Astrocyte of the spinal cord (primary cell): ENCODE measurements around the gene ALDH1L2.

ENCODE experiments used
- DNase-seq: peaks from one replicate; pipeline ENCODE4 v3.0.0; 2011; ENCODE audit warnings: low read depth, low spot score
- H3K4me3 ChIP-seq: 2 replicates; pipeline ENCODE4 v1.5.1; 2011; ENCODE audit warnings: low read depth, mild to moderate bottlenecking, low read length, moderate library complexity
- in situ Hi-C: cut with HindIII; loops from 2 replicates; pipeline ENCODE4 v1.10.0; 2017; ENCODE audit warnings: low sequenced_read_pairs
- TF ChIP-seq, protein P1 (sequence below): IDR thresholded peaks from 2 replicates; pipeline ENCODE4 v1.5.1; 2012; ENCODE audit warnings: low read depth, mild to moderate bottlenecking, low read length, inconsistent platforms

Gene ALDH1L2

DNA sequence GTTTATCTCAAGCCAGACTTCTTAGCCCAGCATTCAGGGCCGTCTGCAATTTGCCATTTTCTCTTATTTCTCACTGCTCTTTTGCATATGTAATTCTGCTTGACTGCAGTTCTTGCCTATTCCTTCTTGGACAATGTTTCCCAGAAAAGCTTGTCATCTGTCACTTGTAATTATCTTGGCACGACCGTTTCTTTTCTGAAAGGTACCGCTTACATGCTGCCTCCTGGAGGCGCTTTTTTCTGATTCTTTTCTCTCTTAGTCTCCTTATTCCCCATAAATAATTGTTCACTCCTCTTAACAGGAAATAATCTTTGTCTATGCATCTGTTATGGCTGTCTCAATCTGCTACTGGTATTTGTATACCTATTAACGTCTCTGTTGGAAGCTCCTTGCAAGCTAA, 1.2 kb upstream of the ALDH1L2 start:
- in situ Hi-C loops, result no loop called here
- no peak overlapping the region for H3K4me3 ChIP-seq
- TF ChIP-seq, protein P1, sequence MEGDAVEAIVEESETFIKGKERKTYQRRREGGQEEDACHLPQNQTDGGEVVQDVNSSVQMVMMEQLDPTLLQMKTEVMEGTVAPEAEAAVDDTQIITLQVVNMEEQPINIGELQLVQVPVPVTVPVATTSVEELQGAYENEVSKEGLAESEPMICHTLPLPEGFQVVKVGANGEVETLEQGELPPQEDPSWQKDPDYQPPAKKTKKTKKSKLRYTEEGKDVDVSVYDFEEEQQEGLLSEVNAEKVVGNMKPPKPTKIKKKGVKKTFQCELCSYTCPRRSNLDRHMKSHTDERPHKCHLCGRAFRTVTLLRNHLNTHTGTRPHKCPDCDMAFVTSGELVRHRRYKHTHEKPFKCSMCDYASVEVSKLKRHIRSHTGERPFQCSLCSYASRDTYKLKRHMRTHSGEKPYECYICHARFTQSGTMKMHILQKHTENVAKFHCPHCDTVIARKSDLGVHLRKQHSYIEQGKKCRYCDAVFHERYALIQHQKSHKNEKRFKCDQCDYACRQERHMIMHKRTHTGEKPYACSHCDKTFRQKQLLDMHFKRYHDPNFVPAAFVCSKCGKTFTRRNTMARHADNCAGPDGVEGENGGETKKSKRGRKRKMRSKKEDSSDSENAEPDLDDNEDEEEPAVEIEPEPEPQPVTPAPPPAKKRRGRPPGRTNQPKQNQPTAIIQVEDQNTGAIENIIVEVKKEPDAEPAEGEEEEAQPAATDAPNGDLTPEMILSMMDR, result no peak
- DNase-seq, result no peak

DNA sequence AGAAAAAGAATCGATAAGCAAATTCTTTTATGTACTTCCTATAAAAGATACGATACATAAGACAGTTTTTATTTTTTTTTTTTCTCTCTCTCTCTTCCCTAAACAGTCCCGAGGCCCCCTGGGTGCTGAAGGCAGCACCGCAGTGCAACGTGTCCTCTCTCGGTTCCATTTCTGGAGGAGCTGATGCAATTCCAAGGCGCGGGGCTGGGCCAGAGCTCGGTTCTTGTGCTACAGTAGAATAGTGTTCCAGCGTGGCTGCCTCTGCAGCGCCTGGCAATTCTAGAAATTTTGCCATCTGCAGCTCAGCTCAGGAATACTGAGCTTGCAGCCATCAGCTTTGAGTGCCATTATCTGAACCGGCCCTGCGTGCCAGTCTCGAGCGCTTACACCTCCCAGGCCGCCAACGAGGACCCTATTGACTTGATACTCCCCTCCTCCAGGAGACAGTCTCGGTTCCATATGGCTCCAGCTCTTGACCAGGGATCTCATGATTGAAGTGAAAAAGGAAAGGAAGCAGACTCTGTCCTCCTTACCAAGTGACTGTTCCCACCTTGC, 630 bp downstream of the ALDH1L2 start:
- TF ChIP-seq, protein P1, result no peak
- peak overlapping the region; percentile 78 for H3K4me3 ChIP-seq
- in situ Hi-C loops, result no loop called here
- peak; percentile 70 for DNase-seq

DNA sequence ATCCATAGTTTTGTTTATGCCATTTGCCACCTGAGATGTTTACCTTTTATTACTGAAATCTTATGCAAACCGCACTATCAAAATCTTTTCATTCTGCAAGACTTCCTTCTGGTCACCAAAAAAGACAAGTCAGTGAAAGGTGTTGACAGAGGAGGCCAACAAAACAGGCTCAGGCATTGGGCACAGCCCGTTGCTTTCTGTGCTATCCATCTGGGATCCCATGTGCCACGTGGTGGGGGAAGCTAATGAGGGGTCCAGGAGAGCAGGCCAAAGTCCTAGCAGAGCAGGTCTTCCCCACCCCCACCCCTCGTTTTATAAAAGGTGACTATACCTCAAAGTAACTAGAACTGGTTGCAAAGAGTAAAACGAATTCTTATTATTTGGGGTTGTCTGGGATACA, 1.2 kb downstream of the ALDH1L2 start:
- H3K4me3 ChIP-seq, result peak overlapping the region; percentile 78
- TF ChIP-seq, protein P1, result no peak
- DNase-seq, result no peak
- in situ Hi-C loops, result no loop called here

DNA sequence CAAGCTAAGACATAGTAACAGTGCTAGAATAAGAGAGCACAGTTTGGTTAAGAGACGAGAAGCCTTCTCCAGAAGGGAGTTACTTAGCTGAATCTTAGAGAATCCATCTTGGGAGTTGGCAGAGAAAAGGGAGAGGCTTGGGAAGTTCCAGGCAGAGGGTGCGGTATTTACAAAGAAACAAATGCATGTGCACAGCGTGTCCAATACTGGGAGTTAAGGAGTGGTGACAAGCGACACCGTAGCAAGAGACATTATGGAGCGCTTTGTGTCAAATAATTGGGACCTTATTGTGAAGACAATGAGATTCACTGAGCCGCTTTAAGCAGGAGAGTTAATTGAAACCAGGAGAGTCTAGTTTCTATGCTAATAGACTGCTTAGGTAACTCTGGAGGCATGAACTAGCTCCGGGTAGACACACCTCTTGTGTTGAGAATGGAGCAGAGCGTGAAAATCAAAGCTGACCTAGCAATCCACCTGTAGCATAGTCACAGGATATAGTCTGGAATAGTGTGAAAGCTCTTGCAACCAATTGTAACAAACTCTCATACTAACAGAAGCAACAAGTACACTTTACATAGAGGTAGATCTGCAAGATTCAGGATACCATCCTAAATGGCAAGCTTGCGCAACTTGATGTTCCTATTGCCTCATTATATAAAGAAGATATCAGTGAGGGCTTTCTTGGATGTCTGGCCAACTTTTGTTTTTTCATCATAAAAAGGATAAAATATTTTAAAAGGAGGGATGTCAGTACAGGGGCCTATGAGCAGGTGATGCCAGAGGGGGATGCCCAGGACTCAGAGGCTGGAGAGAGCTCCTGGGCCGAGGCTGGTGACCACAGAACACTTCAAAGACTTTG, 5.3 kb downstream of the ALDH1L2 start:
- in situ Hi-C loops, result no loop called here
- DNase-seq, result no peak
- no peak overlapping the region for H3K4me3 ChIP-seq
- TF ChIP-seq, protein P1, result no peak

DNA sequence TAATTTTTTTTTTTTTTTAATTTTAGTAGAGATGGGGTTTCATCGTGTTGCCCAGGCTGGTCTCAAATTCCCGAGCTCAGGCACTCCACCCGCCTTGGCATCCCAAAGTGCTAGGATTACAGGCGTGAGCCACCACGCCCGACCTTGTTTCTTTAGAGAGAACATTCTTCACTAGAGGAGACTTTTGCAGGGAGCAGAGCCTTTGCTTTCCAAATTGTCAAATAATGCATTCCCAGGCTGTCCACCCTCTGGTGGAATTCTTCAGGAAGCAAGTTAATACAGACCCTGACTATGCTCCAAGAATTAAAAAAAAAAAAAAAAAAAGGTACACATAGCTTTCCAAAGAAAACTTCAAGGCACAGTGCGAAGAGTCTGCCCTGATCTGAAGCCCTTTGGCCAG, 6.8 kb downstream of the ALDH1L2 start:
- H3K4me3 ChIP-seq, result no peak overlapping the region
- no peak for DNase-seq
- in situ Hi-C loops, result no loop called here
- TF ChIP-seq, protein P1, result no peak

DNA sequence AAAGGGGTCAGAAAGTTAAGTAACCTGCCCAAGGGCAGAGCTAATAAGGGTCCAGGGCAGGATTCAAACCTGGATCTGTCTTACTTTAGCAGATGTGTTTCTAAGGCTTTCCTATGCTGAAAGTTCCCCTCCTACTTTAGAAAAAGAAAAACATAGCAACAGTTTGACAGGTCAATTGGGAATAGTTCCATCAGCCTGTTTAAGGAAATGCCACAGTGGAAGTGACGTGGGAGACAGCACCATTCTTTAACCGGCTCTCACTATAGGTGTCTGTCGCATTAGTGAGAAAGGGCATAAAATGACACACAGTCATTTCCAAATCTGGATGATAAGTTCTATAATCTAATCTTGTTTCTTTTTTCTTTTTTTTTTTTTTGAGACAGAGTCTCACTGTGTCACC, 7.3 kb downstream of the ALDH1L2 start:
- in situ Hi-C loops, result no loop called here
- H3K4me3 ChIP-seq, result no peak overlapping the region
- TF ChIP-seq, protein P1, result no peak
- no peak for DNase-seq
